HG02981 (cell line): ENCODE measurements around the gene MARVELD3.

Experiments used
- ATAC-seq: cut with Tn5 transposase; IDR thresholded peaks from one replicate; pipeline ENCODE4 v1.9.1; 2021; ENCODE audit warnings: mild to moderate bottlenecking, moderate library complexity; ENCODE audit not compliant: unreplicated experiment

Gene MARVELD3

DNA sequence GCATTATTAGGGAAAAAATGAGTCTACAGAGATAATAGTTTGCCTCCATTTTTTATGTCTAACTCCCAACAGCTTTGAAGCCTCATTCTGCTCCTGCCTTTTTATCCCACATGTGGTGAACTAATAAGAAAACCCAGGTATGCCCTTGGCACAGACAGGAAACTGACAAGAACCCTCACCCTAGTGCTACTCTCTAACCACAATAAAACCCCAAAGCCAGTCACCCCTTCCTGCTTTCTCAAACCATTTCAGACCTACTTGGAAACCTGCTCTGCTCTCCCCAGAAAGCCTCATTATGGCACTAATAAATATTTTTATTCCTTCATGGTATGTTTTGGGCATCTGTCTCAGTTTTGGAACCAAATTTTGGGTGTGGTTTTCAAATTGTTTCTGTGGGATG lies 3.9 kb upstream of the MARVELD3 start:
- no peak for ATAC-seq

- ATAC-seq = no peak
Measured at GRCh38 chr16:71623597-71623996, 2.4 kb upstream of the MARVELD3 start.

DNA sequence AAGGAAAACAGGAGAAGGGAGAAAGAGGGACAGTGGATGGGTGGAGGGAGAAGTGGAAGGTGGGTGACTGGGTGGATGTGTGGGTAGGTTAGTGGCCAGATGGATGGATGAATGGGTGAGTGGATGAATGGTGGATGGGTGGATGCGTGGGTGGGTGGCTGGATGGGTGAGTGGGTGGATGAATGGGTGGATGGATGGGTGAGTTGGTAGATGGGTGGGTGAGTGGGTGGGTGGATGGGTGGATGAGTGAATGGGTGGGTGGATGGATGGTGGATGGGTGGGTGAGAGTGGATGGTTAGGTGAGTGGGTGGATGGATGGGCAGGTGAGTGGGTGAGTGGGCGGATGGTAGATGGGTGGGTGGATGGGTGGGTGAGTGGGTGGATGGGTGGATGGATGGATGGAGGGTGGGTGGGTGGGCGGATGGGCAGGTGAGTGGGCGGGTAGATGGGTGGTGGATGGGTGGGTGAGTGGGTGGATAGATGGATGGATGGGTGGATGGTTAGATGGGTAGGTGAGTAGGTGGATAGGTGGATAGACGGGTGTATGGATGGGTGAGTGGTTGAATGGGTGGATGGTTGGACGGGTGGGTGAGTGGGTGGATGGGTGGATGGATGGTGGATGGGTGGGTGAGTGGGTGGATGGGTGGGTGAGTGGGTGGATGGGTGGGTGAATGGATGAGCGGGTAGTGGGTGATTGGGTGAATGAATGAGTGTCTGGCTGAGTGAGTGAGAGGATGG lies 702 bp upstream of the MARVELD3 start:
- ATAC-seq = no peak

GRCh38 chr16:71626858-71627213 lies 852 bp downstream of the MARVELD3 start:
- ATAC-seq = no peak

DNA sequence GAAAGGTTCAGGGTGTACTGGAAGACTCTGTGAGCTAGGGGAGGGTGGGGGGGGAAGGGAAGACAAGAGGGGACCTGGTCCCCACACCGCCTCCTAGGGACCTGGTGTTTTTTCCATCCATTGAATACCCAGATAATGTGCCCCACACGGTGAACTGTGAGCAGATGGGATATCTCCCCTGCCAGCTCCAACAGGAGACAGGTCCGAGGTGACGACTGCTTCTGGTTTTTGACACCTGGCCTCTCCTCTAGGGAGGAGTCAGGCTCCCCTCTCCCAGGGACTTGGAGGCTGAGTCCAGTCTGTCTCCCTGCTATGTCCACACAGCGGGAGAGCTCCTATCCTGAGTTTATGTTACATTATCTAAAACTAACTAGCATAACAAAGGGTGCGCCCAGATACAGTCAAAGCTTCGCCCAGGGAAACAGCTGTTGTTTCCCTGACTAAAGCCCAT lies 1.8 kb downstream of the MARVELD3 start:
- no peak for ATAC-seq

DNA sequence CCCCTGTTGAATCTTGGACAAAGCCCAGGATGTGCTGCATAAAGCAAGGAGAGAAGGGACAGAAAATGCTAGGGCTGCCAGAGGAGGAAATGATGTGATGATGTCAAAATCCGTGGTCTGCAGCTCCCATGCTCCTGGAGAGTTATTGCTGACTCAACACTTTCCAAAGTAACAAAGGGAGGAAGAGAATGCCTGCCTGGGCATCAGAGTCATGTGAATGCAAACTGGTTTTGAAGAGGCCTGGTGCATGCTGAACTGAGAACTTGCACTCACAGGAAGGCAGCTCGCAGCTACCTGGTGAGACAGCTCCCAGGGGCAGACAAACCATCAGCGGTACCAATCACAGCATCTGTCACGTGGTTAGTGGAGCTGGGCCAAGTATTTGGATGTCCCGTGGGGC lies 2.8 kb downstream of the MARVELD3 start:
- no peak for ATAC-seq

DNA sequence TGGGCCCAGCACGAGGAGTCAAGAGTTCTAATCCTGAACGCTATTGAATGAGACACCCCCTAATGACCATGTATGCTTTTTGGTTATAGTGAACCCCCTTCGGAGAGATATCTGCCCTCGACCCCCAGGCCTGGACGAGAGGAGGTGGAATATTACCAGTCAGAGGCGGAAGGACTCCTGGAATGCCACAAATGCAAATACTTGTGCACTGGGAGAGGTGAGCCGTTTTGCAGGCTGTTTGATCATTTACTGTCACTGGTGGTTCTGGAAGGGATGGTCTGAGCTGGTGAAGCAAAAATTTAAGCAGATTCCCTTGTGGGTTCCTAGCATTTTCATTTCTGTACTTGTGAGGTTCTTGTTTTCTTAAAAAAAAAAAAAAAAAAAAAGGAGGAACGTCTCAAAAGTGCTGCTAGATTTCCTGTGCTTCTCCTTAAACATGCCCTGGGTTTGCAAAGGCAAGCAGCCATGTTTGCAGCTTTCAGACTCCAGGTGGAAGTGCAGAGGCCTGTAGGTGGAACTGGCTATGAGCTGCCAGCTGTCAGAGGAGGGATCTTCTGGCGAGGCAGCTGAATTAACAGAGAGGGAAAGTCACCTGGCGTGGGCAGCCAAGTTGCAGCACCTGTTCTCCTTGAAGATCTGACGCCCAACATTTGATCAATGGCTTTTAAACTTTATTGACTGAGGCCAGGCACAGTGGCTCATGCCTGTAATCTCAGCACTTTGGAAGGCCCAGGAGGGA lies 3.5 kb downstream of the MARVELD3 start:
- no peak for ATAC-seq

- no peak for ATAC-seq
Measured at GRCh38 chr16:71630808-71631207, 4.8 kb downstream of the MARVELD3 start.

- no peak for ATAC-seq
Measured at GRCh38 chr16:71631776-71632175, 5.8 kb downstream of the MARVELD3 start.

GRCh38 chr16:71635632-71636031 lies 9.6 kb downstream of the MARVELD3 start:
- no peak for ATAC-seq

DNA sequence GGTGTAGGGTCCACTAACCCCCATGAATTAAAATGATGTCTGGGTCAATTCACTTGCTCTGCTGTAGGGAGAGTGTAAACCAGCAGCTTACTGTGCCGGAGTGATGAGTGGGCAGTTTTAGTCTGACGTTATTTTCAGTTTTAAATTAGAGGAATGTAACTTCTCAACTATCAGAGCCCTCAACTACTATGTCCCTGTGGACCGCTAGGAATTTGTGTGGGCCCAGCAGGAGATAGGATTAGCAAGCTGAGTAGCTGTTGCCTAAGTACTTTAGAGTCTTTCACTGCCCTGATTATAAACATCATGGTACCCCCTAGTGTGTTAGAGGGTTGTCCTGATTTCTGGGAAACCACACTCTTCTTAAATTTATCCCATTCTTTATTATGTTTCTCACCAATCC lies 11.4 kb downstream of the MARVELD3 start:
- ATAC-seq = no peak

- no peak for ATAC-seq
Measured at GRCh38 chr16:71645450-71645849, 19.5 kb downstream of the MARVELD3 start.

- ATAC-seq = no peak
Measured at GRCh38 chr16:71647391-71647790, 21.4 kb downstream of the MARVELD3 start.

GRCh38 chr16:71648162-71648561 lies 22.2 kb downstream of the MARVELD3 start:
- ATAC-seq = no peak

DNA sequence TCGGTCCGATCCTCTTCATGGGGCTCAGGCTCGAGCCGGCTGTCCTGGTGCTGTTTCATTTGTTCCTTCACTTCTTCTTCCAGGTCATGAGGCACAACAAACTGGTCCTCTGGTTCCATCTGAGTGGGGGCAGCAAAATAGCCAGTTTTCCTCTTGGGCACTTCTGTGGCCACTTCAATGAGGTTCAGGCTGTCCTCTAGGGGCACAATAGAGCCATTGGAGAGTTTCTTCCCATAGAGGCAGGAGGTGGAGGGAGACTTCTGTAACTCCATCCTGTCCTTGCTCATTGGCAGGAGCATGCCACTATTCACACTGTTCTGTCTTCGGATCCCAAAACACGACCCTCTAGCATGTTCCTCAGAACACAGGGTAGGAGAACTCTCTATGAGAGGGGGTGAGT lies 22.9 kb downstream of the MARVELD3 start:
- no peak for ATAC-seq

- ATAC-seq = no peak
Measured at GRCh38 chr16:71649704-71650103, 23.7 kb downstream of the MARVELD3 start.

DNA sequence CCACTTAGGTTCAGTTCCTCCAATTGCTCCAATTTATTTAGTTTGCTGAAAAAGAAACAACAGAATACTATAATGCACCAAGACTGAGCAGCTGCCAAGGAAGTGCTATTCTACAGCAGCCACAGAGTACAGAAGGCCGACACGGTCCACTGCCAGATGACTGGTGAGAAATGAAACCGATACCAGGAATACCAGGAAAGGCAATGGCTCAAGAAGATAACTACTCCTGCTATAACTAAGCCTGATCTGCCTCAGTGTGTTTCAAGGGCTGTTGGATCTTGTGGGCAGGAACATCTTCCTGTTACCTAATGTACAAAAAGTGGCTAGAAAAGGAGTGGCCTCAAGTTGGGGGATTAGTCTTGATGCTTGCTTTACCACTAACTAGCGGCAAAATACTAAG lies 32.8 kb downstream of the MARVELD3 start:
- ATAC-seq = no peak

GRCh38 chr16:71659471-71659870 lies 33.5 kb downstream of the MARVELD3 start:
- ATAC-seq = no peak

DNA sequence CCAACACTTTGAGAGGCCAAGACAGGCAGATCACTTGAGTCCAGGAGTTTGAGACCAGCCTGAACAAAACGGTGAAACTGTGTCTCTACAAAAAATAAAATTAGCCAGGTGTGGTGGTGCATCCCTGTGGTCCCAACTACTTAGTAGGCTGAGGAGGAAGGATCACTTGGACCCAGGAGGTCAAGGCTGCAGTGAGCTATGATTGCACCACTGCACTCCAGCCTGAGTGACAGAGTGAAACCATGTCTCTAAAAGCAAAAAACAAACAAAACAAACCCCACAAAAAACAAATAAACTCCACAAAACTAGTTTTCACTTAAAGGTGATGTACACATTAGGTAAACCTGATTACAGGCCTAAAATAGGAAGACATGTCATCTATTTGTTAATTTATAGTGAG lies 40.3 kb downstream of the MARVELD3 start:
- no peak for ATAC-seq

- ATAC-seq = no peak
Measured at GRCh38 chr16:71666928-71667707, 41.1 kb downstream of the MARVELD3 start.

- ATAC-seq = no peak
Measured at GRCh38 chr16:71669926-71670536, 44.0 kb downstream of the MARVELD3 start.
